IMR-90 (cell line): ENCODE results near the gene NEXMIF.

Experiments used
- CEBPB ChIP-seq: IDR thresholded peaks from 2 replicates; pipeline ENCODE4 v1.6.1; 2012; ENCODE audit warnings: low read depth, low read length, improper control_type of control experiment
- CHD1 ChIP-seq: IDR thresholded peaks from 2 replicates; pipeline ENCODE4 v1.6.1; 2012; ENCODE audit warnings: low read depth, low read length, improper control_type of control experiment
- MAFK ChIP-seq: IDR thresholded peaks from 2 replicates; pipeline ENCODE4 v1.6.1; 2012; ENCODE audit warnings: low read depth, low read length, improper control_type of control experiment
- POLR2A ChIP-seq: IDR thresholded peaks from 2 replicates; pipeline ENCODE4 v1.6.1; 2012; ENCODE audit warnings: mild to moderate bottlenecking, low read depth, low read length
- RAD21 ChIP-seq: IDR thresholded peaks from 2 replicates; pipeline ENCODE4 v1.6.1; 2012; ENCODE audit warnings: low read length, improper control_type of control experiment
- RFX5 ChIP-seq: IDR thresholded peaks from 2 replicates; pipeline ENCODE4 v1.8.0; 2012; ENCODE audit warnings: low read depth, mild to moderate bottlenecking, low read length, moderate library complexity
- SMC3 ChIP-seq: fragments of 150-350 bp; IDR thresholded peaks from 2 replicates; pipeline ENCODE4 v1.6.1; 2016; ENCODE audit warnings: low read depth, mild to moderate bottlenecking, antibody characterized with exemption, low read length, moderate library complexity
- TF ChIP-seq, protein P1 (sequence below): fragments of 150-350 bp; IDR thresholded peaks from 2 replicates; pipeline ENCODE4 v1.6.1; 2016; ENCODE audit warnings: low read depth, mild to moderate bottlenecking, low read length, moderate library complexity, borderline replicate concordance
- TF ChIP-seq, protein P2 (sequence below): fragments of 150-350 bp; IDR thresholded peaks from 2 replicates; pipeline ENCODE4 v1.6.1; 2017; ENCODE audit warnings: mild to moderate bottlenecking, antibody characterized with exemption, low read length, low read depth
- TF ChIP-seq, protein P3 (sequence below): conservative IDR thresholded peaks from 2 replicates; pipeline ENCODE4 v1.5.1; 2012; ENCODE audit warnings: mild to moderate bottlenecking, low read depth, low read length, improper control_type of control experiment

DNA sequence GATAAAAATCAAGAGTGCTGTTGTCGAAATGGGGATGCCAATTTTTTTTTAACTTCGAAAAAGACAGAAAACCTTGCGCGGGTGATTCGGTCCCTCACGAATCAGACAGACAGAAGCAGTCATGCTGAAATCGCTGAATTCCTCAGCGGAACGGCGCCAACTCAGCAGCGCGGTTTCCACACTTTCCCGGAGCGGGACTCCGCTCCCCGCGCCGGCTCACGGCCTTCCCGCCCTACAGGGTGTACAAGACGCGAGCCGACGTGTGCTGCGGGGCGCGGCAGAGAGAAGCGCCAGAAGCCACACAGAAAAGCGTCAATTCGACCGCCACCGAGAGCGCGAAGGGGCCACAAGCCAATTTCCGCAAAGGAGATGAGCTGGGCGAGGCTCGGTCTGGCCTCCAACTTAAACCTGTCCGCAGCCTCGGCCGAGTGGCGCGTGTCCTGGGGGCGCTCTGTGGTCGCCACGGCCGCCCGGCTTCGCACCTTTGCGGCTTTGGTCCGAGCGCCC, 1.3 kb downstream of the NEXMIF start:
- TF ChIP-seq, protein P1, sequence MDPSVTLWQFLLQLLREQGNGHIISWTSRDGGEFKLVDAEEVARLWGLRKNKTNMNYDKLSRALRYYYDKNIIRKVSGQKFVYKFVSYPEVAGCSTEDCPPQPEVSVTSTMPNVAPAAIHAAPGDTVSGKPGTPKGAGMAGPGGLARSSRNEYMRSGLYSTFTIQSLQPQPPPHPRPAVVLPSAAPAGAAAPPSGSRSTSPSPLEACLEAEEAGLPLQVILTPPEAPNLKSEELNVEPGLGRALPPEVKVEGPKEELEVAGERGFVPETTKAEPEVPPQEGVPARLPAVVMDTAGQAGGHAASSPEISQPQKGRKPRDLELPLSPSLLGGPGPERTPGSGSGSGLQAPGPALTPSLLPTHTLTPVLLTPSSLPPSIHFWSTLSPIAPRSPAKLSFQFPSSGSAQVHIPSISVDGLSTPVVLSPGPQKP: no peak
- TF ChIP-seq, protein P2, sequence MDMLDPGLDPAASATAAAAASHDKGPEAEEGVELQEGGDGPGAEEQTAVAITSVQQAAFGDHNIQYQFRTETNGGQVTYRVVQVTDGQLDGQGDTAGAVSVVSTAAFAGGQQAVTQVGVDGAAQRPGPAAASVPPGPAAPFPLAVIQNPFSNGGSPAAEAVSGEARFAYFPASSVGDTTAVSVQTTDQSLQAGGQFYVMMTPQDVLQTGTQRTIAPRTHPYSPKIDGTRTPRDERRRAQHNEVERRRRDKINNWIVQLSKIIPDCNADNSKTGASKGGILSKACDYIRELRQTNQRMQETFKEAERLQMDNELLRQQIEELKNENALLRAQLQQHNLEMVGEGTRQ: no peak
- TF ChIP-seq SMC3 (no peak), POLR2A (no peak), RAD21 (no peak), MAFK (no peak), CHD1 (no peak), RFX5 (no peak), CEBPB (no peak)
- TF ChIP-seq, protein P3, sequence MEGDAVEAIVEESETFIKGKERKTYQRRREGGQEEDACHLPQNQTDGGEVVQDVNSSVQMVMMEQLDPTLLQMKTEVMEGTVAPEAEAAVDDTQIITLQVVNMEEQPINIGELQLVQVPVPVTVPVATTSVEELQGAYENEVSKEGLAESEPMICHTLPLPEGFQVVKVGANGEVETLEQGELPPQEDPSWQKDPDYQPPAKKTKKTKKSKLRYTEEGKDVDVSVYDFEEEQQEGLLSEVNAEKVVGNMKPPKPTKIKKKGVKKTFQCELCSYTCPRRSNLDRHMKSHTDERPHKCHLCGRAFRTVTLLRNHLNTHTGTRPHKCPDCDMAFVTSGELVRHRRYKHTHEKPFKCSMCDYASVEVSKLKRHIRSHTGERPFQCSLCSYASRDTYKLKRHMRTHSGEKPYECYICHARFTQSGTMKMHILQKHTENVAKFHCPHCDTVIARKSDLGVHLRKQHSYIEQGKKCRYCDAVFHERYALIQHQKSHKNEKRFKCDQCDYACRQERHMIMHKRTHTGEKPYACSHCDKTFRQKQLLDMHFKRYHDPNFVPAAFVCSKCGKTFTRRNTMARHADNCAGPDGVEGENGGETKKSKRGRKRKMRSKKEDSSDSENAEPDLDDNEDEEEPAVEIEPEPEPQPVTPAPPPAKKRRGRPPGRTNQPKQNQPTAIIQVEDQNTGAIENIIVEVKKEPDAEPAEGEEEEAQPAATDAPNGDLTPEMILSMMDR: no peak
